Mesenchymal stem cell (in vitro differentiated cells and primary cell): ENCODE results near the gene POMP.

Source experiments
- DNase-seq: peaks from one replicate; pipeline ENCODE4 v3.0.0-alpha.2; 2013
- H2AFZ ChIP-seq: one replicate; pipeline ENCODE4 v1.6.1; 2013; ENCODE audit warnings: low read depth, mild to moderate bottlenecking, control low read depth, inconsistent platforms, low read length, moderate library complexity
- H2AK5ac ChIP-seq: 2 replicates; pipeline ENCODE4 v1.6.1; 2013; ENCODE audit warnings: low read length, moderate library complexity, mild to moderate bottlenecking, inconsistent platforms; ENCODE audit not compliant: severe bottlenecking
- H2BK120ac ChIP-seq: one replicate; pipeline ENCODE4 v1.6.1; 2013; ENCODE audit warnings: low read depth, mild to moderate bottlenecking, inconsistent platforms, low read length, moderate library complexity
- H2BK12ac ChIP-seq, 2 experiments: one replicate each; pipeline ENCODE4 v1.6.1; 2013; ENCODE audit warnings: inconsistent platforms in 2 of 2, low read length in 2 of 2, mild to moderate bottlenecking in 2 of 2, moderate library complexity in 2 of 2, control low read depth in 1 of 2
- H2BK15ac ChIP-seq: one replicate; pipeline ENCODE4 v1.6.1; 2013; ENCODE audit warnings: mild to moderate bottlenecking, low read depth, inconsistent platforms; ENCODE audit not compliant: poor library complexity, severe bottlenecking
- H2BK5ac ChIP-seq: 2 replicates; pipeline ENCODE4 v1.6.1; 2013; ENCODE audit warnings: low read depth, mild to moderate bottlenecking, low read length, control low read depth, inconsistent platforms; ENCODE audit not compliant: poor library complexity, severe bottlenecking
- H3K14ac ChIP-seq, 2 experiments: one replicate each; pipeline ENCODE4 v1.6.1; 2013; ENCODE audit warnings: inconsistent platforms in 2 of 2, low read length in 2 of 2, control low read depth in 1 of 2, mild to moderate bottlenecking in 1 of 2, moderate library complexity in 1 of 2
- H3K18ac ChIP-seq, 2 experiments: one replicate each; pipeline ENCODE4 v1.6.1; 2013; ENCODE audit warnings: inconsistent platforms in 2 of 2, low read length in 2 of 2, control low read depth in 1 of 2, low read depth in 1 of 2, mild to moderate bottlenecking in 1 of 2
- H3K23ac ChIP-seq, 2 experiments: one replicate each; pipeline ENCODE4 v1.6.1; 2013; ENCODE audit warnings: inconsistent platforms in 2 of 2, low read length in 2 of 2, mild to moderate bottlenecking in 2 of 2, moderate library complexity in 2 of 2, control low read depth in 1 of 2
- H3K27ac ChIP-seq: 2 replicates; pipeline ENCODE4 v1.5.1; 2013; ENCODE audit warnings: mild to moderate bottlenecking, moderate library complexity, low read length, control low read depth, inconsistent platforms; ENCODE audit not compliant: poor library complexity, severe bottlenecking
- H3K27me3 ChIP-seq, 2 experiments: 2 replicates each; pipeline versions ENCODE4 v1.6.1 to v1.7.0; 2013; ENCODE audit warnings: low read length in 2 of 2, mild to moderate bottlenecking in 2 of 2, moderate library complexity in 2 of 2, control low read depth in 1 of 2, inconsistent platforms in 1 of 2; ENCODE audit not compliant: control insufficient read depth in 1 of 2, insufficient read depth in 1 of 2
- H3K36me3 ChIP-seq, 2 experiments: 2 replicates each; pipeline versions ENCODE4 v1.6.1 to v1.7.0; 2013; ENCODE audit warnings: low read length in 2 of 2, control low read depth in 1 of 2, inconsistent platforms in 1 of 2, low read depth in 1 of 2, mild to moderate bottlenecking in 1 of 2; ENCODE audit not compliant: insufficient read depth in 2 of 2, control insufficient read depth in 1 of 2
- H3K4ac ChIP-seq, 2 experiments: one replicate each; pipeline ENCODE4 v1.6.1; 2013; ENCODE audit warnings: inconsistent platforms in 2 of 2, low read length in 2 of 2, mild to moderate bottlenecking in 2 of 2, moderate library complexity in 2 of 2, control low read depth in 1 of 2, low read depth in 1 of 2
- H3K4me1 ChIP-seq: 2 replicates; pipeline ENCODE4 v1.6.1; 2013; ENCODE audit warnings: low read depth, low read length, control low read depth; ENCODE audit not compliant: control insufficient read depth, insufficient read depth
- H3K4me2 ChIP-seq: 2 replicates; pipeline ENCODE4 v1.6.1; 2013; ENCODE audit warnings: low read length, mild to moderate bottlenecking, inconsistent platforms; ENCODE audit not compliant: poor library complexity, severe bottlenecking
- H3K4me3 ChIP-seq, 2 experiments: 2 replicates each; pipeline versions ENCODE4 v1.5.1 to v1.7.0; 2013; ENCODE audit warnings: low read length in 2 of 2, mild to moderate bottlenecking in 2 of 2, control low read depth in 1 of 2, low read depth in 1 of 2; ENCODE audit not compliant: insufficient read depth in 1 of 2
- H3K79me1 ChIP-seq: replicated peaks from 2 replicates; pipeline ENCODE4 v1.6.1; 2013; ENCODE audit warnings: mild to moderate bottlenecking, control low read depth, low read length, inconsistent platforms; ENCODE audit not compliant: poor library complexity, severe bottlenecking
- H3K9ac ChIP-seq: 2 replicates; pipeline ENCODE4 v1.7.0; 2013; ENCODE audit warnings: mild to moderate bottlenecking, low read length, moderate library complexity
- H3K9me3 ChIP-seq: 2 replicates; pipeline ENCODE4 v1.7.0; 2013; ENCODE audit warnings: mild to moderate bottlenecking, low read length; ENCODE audit not compliant: control insufficient read depth
- H4K8ac ChIP-seq: one replicate; pipeline ENCODE4 v1.6.1; 2013; ENCODE audit warnings: inconsistent platforms, mild to moderate bottlenecking, low read length, moderate library complexity
- H4K91ac ChIP-seq: one replicate; pipeline ENCODE4 v1.6.1; 2013; ENCODE audit warnings: mild to moderate bottlenecking, low read length, inconsistent platforms
- WGBS: methylation state at CpG from one replicate; pipeline ENCODE4 v1.1.7; 2013; ENCODE audit warnings: mixed read lengths; 5-methylcytosine and 5-hydroxymethylcytosine counted together

Gene POMP

DNA sequence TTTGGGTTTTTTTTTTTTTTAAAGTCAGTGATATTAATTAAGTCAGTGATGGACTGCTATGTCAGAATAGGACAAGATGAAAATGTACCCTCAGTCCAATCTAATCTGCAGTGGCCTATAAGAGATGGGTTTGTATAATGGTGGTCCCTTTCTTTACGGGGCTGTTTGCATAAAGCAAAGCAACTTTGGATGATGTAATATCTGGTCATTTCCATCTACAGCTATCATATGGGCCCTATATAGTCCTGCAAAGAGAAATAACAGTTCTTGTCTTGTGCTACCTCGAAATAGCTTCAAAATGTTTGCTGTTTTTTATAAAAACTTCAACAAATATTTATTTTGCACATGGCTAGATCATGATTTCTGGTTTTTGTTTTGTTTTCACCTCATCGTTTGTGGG is 20.2 kb upstream of the POMP start:
- no peak overlapping the region for H2AK5ac ChIP-seq
- H4K91ac ChIP-seq = no peak overlapping the region
- H3K27ac ChIP-seq = no peak overlapping the region
- H3K27me3 ChIP-seq = no peaks in the 10 kb centered on the region
- no peaks in the 10 kb centered on the region for H3K36me3 ChIP-seq
- no peak overlapping the region for H3K14ac ChIP-seq
- no peaks in the 10 kb centered on the region for H3K4me1 ChIP-seq
- H3K9ac ChIP-seq = no peak overlapping the region
- no peak overlapping the region for H3K23ac ChIP-seq
- H2BK5ac ChIP-seq = no peak overlapping the region
- no peak overlapping the region for H2BK15ac ChIP-seq
- no CpG with 5 or more reads among the region's 3 CpGs for WGBS
- H3K4me2 ChIP-seq = no peak overlapping the region
- H3K79me1 ChIP-seq = no peaks in the 10 kb centered on the region
- H2BK12ac ChIP-seq = no peak overlapping the region
- H2BK120ac ChIP-seq = no peak overlapping the region
- H2AFZ ChIP-seq = no peak overlapping the region
- no peak overlapping the region for H3K18ac ChIP-seq
- no peak for DNase-seq
- no peaks in the 10 kb centered on the region for H3K9me3 ChIP-seq
- H3K4ac ChIP-seq = no peak overlapping the region
- no peak overlapping the region for H4K8ac ChIP-seq
- H3K4me3 ChIP-seq = no peak overlapping the region

GRCh38 chr13:28640861-28641599 is 17.9 kb upstream of the POMP start:
- Histone ChIP-seq H3K27me3 (no peaks in the 10 kb centered on the region), H2BK120ac (no peak overlapping the region), H3K4me1 (no peaks in the 10 kb centered on the region), H3K79me1 (no peaks in the 10 kb centered on the region), H3K36me3 (no peaks in the 10 kb centered on the region), H3K27ac (no peak overlapping the region), H3K23ac (no peak overlapping the region), H2BK5ac (no peak overlapping the region), H2BK12ac (peak overlapping the region; percentile 44 to 94), H3K9ac (no peak overlapping the region), H2BK15ac (no peak overlapping the region), H3K4me2 (no peak overlapping the region), H3K4ac (peak overlapping the region; percentile 20 to 43), H3K14ac (peak overlapping the region in 1 of 2 experiments; percentile 6), H3K18ac (peak overlapping the region; percentile 79 to 85), H3K4me3 (no peak overlapping the region), H2AK5ac (no peak overlapping the region), H2AFZ (peak overlapping the region; percentile 15), H4K91ac (peak overlapping the region; percentile 6), H3K9me3 (no peaks in the 10 kb centered on the region), H4K8ac (peak overlapping the region; percentile 82)
- WGBS = 35% methylated on average over 12 of the region's 12 CpGs
- DNase-seq = peak; percentile 88

- H2BK5ac ChIP-seq = no peak overlapping the region
Observed at GRCh38 chr13:28641600-28641926, 17.4 kb upstream of the POMP start.

GRCh38 chr13:28650284-28650683 is 8.6 kb upstream of the POMP start:
- no peak overlapping the region for H4K8ac ChIP-seq
- 75% methylated on average over 2 of the region's 2 CpGs for WGBS
- H2BK120ac ChIP-seq = no peak overlapping the region
- H3K4ac ChIP-seq = no peak overlapping the region
- H3K14ac ChIP-seq = no peak overlapping the region
- H2BK15ac ChIP-seq = no peak overlapping the region
- H3K9ac ChIP-seq = no peak overlapping the region
- no peak overlapping the region for H2AFZ ChIP-seq
- H3K79me1 ChIP-seq = peaks cover 7% of the 10 kb centered on the region
- no peaks in the 10 kb centered on the region for H3K4me1 ChIP-seq
- no peak overlapping the region for H2BK12ac ChIP-seq
- no peaks in the 10 kb centered on the region for H3K27me3 ChIP-seq
- H3K9me3 ChIP-seq = no peaks in the 10 kb centered on the region
- peak; percentile 58 for DNase-seq
- no peak overlapping the region for H3K4me2 ChIP-seq
- H4K91ac ChIP-seq = no peak overlapping the region
- no peak overlapping the region for H2BK5ac ChIP-seq
- no peaks in the 10 kb centered on the region for H3K36me3 ChIP-seq
- no peak overlapping the region for H3K4me3 ChIP-seq
- no peak overlapping the region for H2AK5ac ChIP-seq
- no peak overlapping the region for H3K27ac ChIP-seq
- H3K23ac ChIP-seq = no peak overlapping the region
- no peak overlapping the region for H3K18ac ChIP-seq

More at GRCh38 chr13:28641600-28641926, 17.4 kb upstream of the POMP start:
- H4K8ac ChIP-seq = no peak overlapping the region
- peak overlapping the region; percentile 44 to 94 for H2BK12ac ChIP-seq
- H3K27me3 ChIP-seq = no peaks in the 10 kb centered on the region
- H3K23ac ChIP-seq = no peak overlapping the region
- H3K4ac ChIP-seq = peak overlapping the region; percentile 20 to 43
- no peaks in the 10 kb centered on the region for H3K9me3 ChIP-seq
- no peaks in the 10 kb centered on the region for H3K79me1 ChIP-seq
- H2BK120ac ChIP-seq = no peak overlapping the region
- H3K9ac ChIP-seq = no peak overlapping the region
- H3K36me3 ChIP-seq = no peaks in the 10 kb centered on the region
- peak overlapping the region; percentile 79 to 85 for H3K18ac ChIP-seq
- no peak overlapping the region for H2AK5ac ChIP-seq
- no peaks in the 10 kb centered on the region for H3K4me1 ChIP-seq
- H3K4me2 ChIP-seq = no peak overlapping the region
- H4K91ac ChIP-seq = peak overlapping the region; percentile 6
- no peak overlapping the region for H3K27ac ChIP-seq
- no peak overlapping the region for H2BK15ac ChIP-seq
- no peak overlapping the region for H3K14ac ChIP-seq
- DNase-seq = peak; percentile 89
- WGBS = 65% methylated on average over 3 of the region's 3 CpGs
- H2AFZ ChIP-seq = no peak overlapping the region
- H3K4me3 ChIP-seq = no peak overlapping the region
